SK-N-SH treated with all-trans-retinoic acid at 6 μM for 48 hours (cell line): Measurements from ENCODE around the gene IGF1.

Experiments
- ATAC-seq: fragments of 200-7000 bp; cut with Tn5 transposase; 3 replicates; pipeline ENCODE4 v1.9.1; 2020; ENCODE audit warnings: mild to moderate bottlenecking, moderate library complexity
- ARNTL ChIP-seq: fragments of 450-650 bp; formaldehyde crosslinking; IDR thresholded peaks from 2 replicates; pipeline ENCODE4 v1.5.0; 2020; ENCODE audit warnings: low read depth, mild to moderate bottlenecking, moderate library complexity, borderline replicate concordance
- BACH2 ChIP-seq: fragments of 250-450 bp; sonication (Bioruptor Pico); IDR thresholded peaks from 2 replicates; pipeline ENCODE4 v1.9.0; 2021; ENCODE audit warnings: mild to moderate bottlenecking, borderline replicate concordance
- CSDC2 ChIP-seq: fragments of 250-450 bp; sonication (Bioruptor Pico); IDR thresholded peaks from 2 replicates; pipeline ENCODE4 v1.5.0; 2020; ENCODE audit warnings: mild to moderate bottlenecking, moderate library complexity
- CSRNP3 ChIP-seq: fragments of 250-450 bp; sonication (Bioruptor Pico); IDR thresholded peaks from 2 replicates; pipeline ENCODE4 v1.5.1; 2021; ENCODE audit warnings: mild to moderate bottlenecking, moderate library complexity
- ESRRG ChIP-seq: fragments of 250-450 bp; sonication (Bioruptor Pico); IDR thresholded peaks from 2 replicates; pipeline ENCODE4 v1.6.1; 2021; ENCODE audit warnings: mild to moderate bottlenecking
- GLIS3 ChIP-seq: fragments of 250-450 bp; sonication (Bioruptor Pico); IDR thresholded peaks from 2 replicates; pipeline ENCODE4 v1.5.0; 2020; ENCODE audit warnings: mild to moderate bottlenecking, moderate library complexity
- ISL1 ChIP-seq: fragments of 250-450 bp; sonication (Bioruptor Pico); IDR thresholded peaks from 2 replicates; pipeline ENCODE4 v2.1.2; 2022; ENCODE audit warnings: mild to moderate bottlenecking, moderate library complexity
- PATZ1 ChIP-seq: fragments of 250-450 bp; sonication (Bioruptor Pico); IDR thresholded peaks from 2 replicates; pipeline ENCODE4 v1.8.0; 2020; ENCODE audit warnings: mild to moderate bottlenecking, moderate library complexity, borderline replicate concordance
- PPARA ChIP-seq: fragments of 250-450 bp; sonication (Bioruptor Pico); IDR thresholded peaks from 2 replicates; pipeline ENCODE4 v1.5.0; 2020; ENCODE audit warnings: mild to moderate bottlenecking, borderline replicate concordance
- RARB ChIP-seq: fragments of 250-450 bp; sonication (Bioruptor Pico); IDR thresholded peaks from 2 replicates; pipeline ENCODE4 v1.8.0; 2021; ENCODE audit warnings: mild to moderate bottlenecking, moderate library complexity
- TOX ChIP-seq: fragments of 250-450 bp; sonication (Bioruptor Pico); IDR thresholded peaks from 2 replicates; pipeline ENCODE4 v1.8.0; 2021; ENCODE audit warnings: mild to moderate bottlenecking, moderate library complexity, borderline replicate concordance
- TSHZ2 ChIP-seq: fragments of 250-450 bp; sonication (Bioruptor Pico); IDR thresholded peaks from 2 replicates; pipeline ENCODE4 v1.5.0; 2020; ENCODE audit warnings: mild to moderate bottlenecking, moderate library complexity
- ZC3H10 ChIP-seq: fragments of 250-450 bp; sonication (Bioruptor Pico); IDR thresholded peaks from 2 replicates; pipeline ENCODE4 v1.5.1; 2021; ENCODE audit warnings: mild to moderate bottlenecking, moderate library complexity
- ZFP3 ChIP-seq: fragments of 250-450 bp; sonication (Bioruptor Pico); IDR thresholded peaks from 2 replicates; pipeline ENCODE4 v1.5.0; 2020; ENCODE audit warnings: mild to moderate bottlenecking, moderate library complexity
- ZFP30 ChIP-seq: fragments of 450-650 bp; formaldehyde crosslinking; IDR thresholded peaks from 2 replicates; pipeline ENCODE4 v1.5.0; 2022; ENCODE audit warnings: mild to moderate bottlenecking, moderate library complexity
- ZNF565 ChIP-seq: fragments of 450-650 bp; formaldehyde crosslinking; conservative IDR thresholded peaks from 2 replicates; pipeline ENCODE4 v1.5.0; 2020; ENCODE audit warnings: low read depth, mild to moderate bottlenecking, moderate library complexity
- ZNF70 ChIP-seq: fragments of 450-650 bp; formaldehyde crosslinking; IDR thresholded peaks from 2 replicates; pipeline ENCODE4 v1.5.0; 2020; ENCODE audit warnings: mild to moderate bottlenecking, moderate library complexity
- ZNF8 ChIP-seq: fragments of 450-650 bp; formaldehyde crosslinking; IDR thresholded peaks from 2 replicates; pipeline ENCODE4 v1.5.0; 2020; ENCODE audit warnings: mild to moderate bottlenecking, moderate library complexity

The IGF1 gene

GRCh38 chr12:102376781-102377180, 103.6 kb downstream of the IGF1 start (continued):
- TF ChIP-seq PATZ1 (CRISPR knock-in tag) (no peak), ESRRG (CRISPR knock-in tag) (no peak), ZFP3 (CRISPR knock-in tag) (no peak), PPARA (no peak)

- ATAC-seq, result no peak
- TF ChIP-seq ARNTL (no peak), TSHZ2 (CRISPR knock-in tag) (no peak), ZFP3 (CRISPR knock-in tag) (no peak), CSRNP3 (no peak), BACH2 (no peak), ZC3H10 (CRISPR knock-in tag) (no peak), ISL1 (no peak), GLIS3 (no peak), ZNF70 (CRISPR knock-in tag) (no peak), ZNF565 (CRISPR knock-in tag) (no peak)
These were observed 104.1 kb downstream of the IGF1 start for GRCh38 chr12:102376181-102376747.

GRCh38 chr12:102374190-102374589, 106.2 kb downstream of the IGF1 start:
- no peak for ATAC-seq
- no peak for TF ChIP-seq PATZ1 (CRISPR knock-in tag)
- TF ChIP-seq ZFP30 (CRISPR knock-in tag), result no peak
- no peak for TF ChIP-seq ZNF8
- no peak for TF ChIP-seq ARNTL
- TF ChIP-seq GLIS3, result no peak
- TF ChIP-seq TOX, result no peak
- no peak for TF ChIP-seq RARB (CRISPR knock-in tag)
- no peak for TF ChIP-seq ZC3H10 (CRISPR knock-in tag)
- TF ChIP-seq CSDC2, result no peak
- TF ChIP-seq ZFP3 (CRISPR knock-in tag), result no peak
- no peak for TF ChIP-seq ISL1
- no peak for TF ChIP-seq TSHZ2 (CRISPR knock-in tag)
- TF ChIP-seq, all 23 proteins: peak for 0

- TF ChIP-seq ZFP30 (CRISPR knock-in tag) (no peak), PATZ1 (CRISPR knock-in tag) (no peak), CSRNP3 (no peak), GLIS3 (no peak), ZNF8 (no peak)
These were observed 108.3 kb downstream of the IGF1 start for GRCh38 chr12:102372087-102372486.

More at GRCh38 chr12:102372087-102372486, 108.3 kb downstream of the IGF1 start:
- no peak for ATAC-seq
